ENCODE results near the gene COMMD7.

The COMMD7 gene

GRCh38 chr20:32686530-32687179, 56.6 kb downstream of the COMMD7 start:
- TF ChIP-seq CTCF (IDR thresholded peaks at IDR 0.05; ENCODE audit: low read depth, low read length): no peak
- H3K4me3 ChIP-seq (ENCODE audit: low read depth, low read length): no peak overlapping the region

- TF ChIP-seq CTCF (IDR thresholded peaks at IDR 0.05; ENCODE audit: low read depth, low read length): no peak
- no peak overlapping the region for H3K4me3 ChIP-seq (ENCODE audit: low read depth, low read length)
Measured at GRCh38 chr20:32685541-32686529, 57.4 kb downstream of the COMMD7 start.

- H3K4me3 ChIP-seq (ENCODE audit: low read depth, low read length): no peak overlapping the region
- TF ChIP-seq CTCF (IDR thresholded peaks at IDR 0.05; ENCODE audit: low read depth, low read length): no peak
Measured at GRCh38 chr20:32682508-32682987, 60.7 kb downstream of the COMMD7 start.

GRCh38 chr20:32681175-32682084, 61.8 kb downstream of the COMMD7 start:
- no peak for TF ChIP-seq CTCF (IDR thresholded peaks at IDR 0.05; ENCODE audit: low read depth, low read length)
- no peak overlapping the region for H3K4me3 ChIP-seq (ENCODE audit: low read depth, low read length)

DNA sequence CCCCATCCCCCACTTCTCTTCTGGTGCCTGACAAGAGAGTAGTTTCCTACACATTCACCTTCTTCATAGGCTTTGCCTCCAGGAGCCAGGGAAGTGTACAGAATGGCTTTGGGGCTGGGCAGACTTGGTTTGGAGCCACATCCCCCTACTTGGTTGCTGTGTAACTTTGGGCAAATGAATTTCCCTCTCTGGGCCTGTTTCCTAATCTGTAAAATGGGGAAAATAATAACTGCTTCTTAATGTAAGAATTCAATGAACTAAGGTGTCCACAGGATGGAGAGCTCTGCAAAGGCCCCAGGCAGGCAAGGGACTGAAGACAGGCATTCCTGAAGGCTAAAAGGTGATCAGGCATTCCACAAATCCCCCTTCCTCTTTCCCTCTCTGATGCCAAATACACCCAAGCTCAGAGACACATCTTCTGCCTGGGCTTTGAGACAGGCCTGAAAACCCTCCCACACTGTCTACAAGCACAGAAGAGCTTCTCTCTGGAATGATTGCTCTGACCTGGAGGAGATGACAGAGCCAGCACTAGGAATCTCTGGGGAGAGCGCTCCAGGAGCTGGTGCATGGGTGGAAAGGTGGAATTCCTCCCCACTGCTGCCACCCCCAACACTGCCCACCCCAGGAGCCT, 62.6 kb downstream of the COMMD7 start:
- H3K4me3 ChIP-seq (ENCODE audit: low read depth, low read length): no peak overlapping the region
- no peak for TF ChIP-seq CTCF (IDR thresholded peaks at IDR 0.05; ENCODE audit: low read depth, low read length)

- H3K4me3 ChIP-seq (ENCODE audit: low read depth, low read length): no peak overlapping the region
- no peak for TF ChIP-seq CTCF (IDR thresholded peaks at IDR 0.05; ENCODE audit: low read depth, low read length)
Measured at GRCh38 chr20:32678948-32679347, 64.3 kb downstream of the COMMD7 start.

Measured in WI38 (cell line).